IPS-15b (cell line): ENCODE results near the gene FBXO34.

Source experiments
- H3K27me3 ChIP-seq: one replicate; pipeline ENCODE4 v1.6.1; 2013; ENCODE audit warnings: low read length; ENCODE audit not compliant: control insufficient read depth, insufficient read depth
- H3K36me3 ChIP-seq: one replicate; pipeline ENCODE4 v1.6.1; 2013; ENCODE audit warnings: low read length; ENCODE audit not compliant: control insufficient read depth, insufficient read depth
- H3K4me1 ChIP-seq: one replicate; pipeline ENCODE4 v1.6.1; 2013; ENCODE audit warnings: mild to moderate bottlenecking, low read length; ENCODE audit not compliant: control insufficient read depth, insufficient read depth
- H3K4me3 ChIP-seq: one replicate; pipeline ENCODE4 v1.5.1; 2013; ENCODE audit warnings: low read depth, low read length
- H3K9ac ChIP-seq: one replicate; pipeline ENCODE4 v1.6.1; 2013; ENCODE audit warnings: low read depth, mild to moderate bottlenecking, low read length
- H3K9me3 ChIP-seq: one replicate; pipeline ENCODE4 v1.6.1; 2013; ENCODE audit warnings: mild to moderate bottlenecking, low read length; ENCODE audit not compliant: control insufficient read depth, insufficient read depth

The FBXO34 gene

GRCh38 chr14:55245657-55246268 lies 25.5 kb upstream of the FBXO34 start:
- no peaks in the 10 kb centered on the region for H3K36me3 ChIP-seq

GRCh38 chr14:55248411-55248810 lies 22.8 kb upstream of the FBXO34 start:
- no peaks in the 10 kb centered on the region for H3K4me1 ChIP-seq
- no peak overlapping the region for H3K9ac ChIP-seq
- H3K27me3 ChIP-seq = no peaks in the 10 kb centered on the region
- H3K4me3 ChIP-seq = no peak overlapping the region
- H3K36me3 ChIP-seq = no peaks in the 10 kb centered on the region
- no peaks in the 10 kb centered on the region for H3K9me3 ChIP-seq

More at GRCh38 chr14:55245657-55246268, 25.5 kb upstream of the FBXO34 start:
- peaks cover 12% of the 10 kb centered on the region for H3K27me3 ChIP-seq
- no peaks in the 10 kb centered on the region for H3K4me1 ChIP-seq
- no peaks in the 10 kb centered on the region for H3K9me3 ChIP-seq
- H3K9ac ChIP-seq = no peak overlapping the region
- no peak overlapping the region for H3K4me3 ChIP-seq

- H3K9ac ChIP-seq = no peak overlapping the region
- no peaks in the 10 kb centered on the region for H3K36me3 ChIP-seq
- H3K27me3 ChIP-seq = no peaks in the 10 kb centered on the region
- H3K9me3 ChIP-seq = no peaks in the 10 kb centered on the region
- H3K4me3 ChIP-seq = no peak overlapping the region
- H3K4me1 ChIP-seq = no peaks in the 10 kb centered on the region
Measured at GRCh38 chr14:55249423-55249822, 21.8 kb upstream of the FBXO34 start.

GRCh38 chr14:55253276-55253675 lies 17.9 kb upstream of the FBXO34 start:
- Histone ChIP-seq H3K9me3 (no peaks in the 10 kb centered on the region), H3K4me3 (no peak overlapping the region), H3K4me1 (no peaks in the 10 kb centered on the region), H3K27me3 (peaks cover 2% of the 10 kb centered on the region), H3K36me3 (no peaks in the 10 kb centered on the region), H3K9ac (no peak overlapping the region)

GRCh38 chr14:55254581-55254980 lies 16.6 kb upstream of the FBXO34 start:
- H3K27me3 ChIP-seq = peaks cover 2% of the 10 kb centered on the region
- no peaks in the 10 kb centered on the region for H3K4me1 ChIP-seq
- no peak overlapping the region for H3K4me3 ChIP-seq
- H3K36me3 ChIP-seq = no peaks in the 10 kb centered on the region
- no peak overlapping the region for H3K9ac ChIP-seq
- no peaks in the 10 kb centered on the region for H3K9me3 ChIP-seq

- Histone ChIP-seq H3K9me3 (no peaks in the 10 kb centered on the region), H3K4me3 (no peak overlapping the region), H3K27me3 (peaks cover 2% of the 10 kb centered on the region), H3K36me3 (no peaks in the 10 kb centered on the region), H3K4me1 (no peaks in the 10 kb centered on the region), H3K9ac (no peak overlapping the region)
Measured at GRCh38 chr14:55255979-55256378, 15.2 kb upstream of the FBXO34 start.

GRCh38 chr14:55256586-55256985 lies 14.6 kb upstream of the FBXO34 start:
- no peak overlapping the region for H3K4me3 ChIP-seq
- H3K4me1 ChIP-seq = no peaks in the 10 kb centered on the region
- H3K9ac ChIP-seq = no peak overlapping the region
- no peaks in the 10 kb centered on the region for H3K9me3 ChIP-seq
- no peaks in the 10 kb centered on the region for H3K36me3 ChIP-seq
- H3K27me3 ChIP-seq = peaks cover 2% of the 10 kb centered on the region

- no peaks in the 10 kb centered on the region for H3K36me3 ChIP-seq
- no peak overlapping the region for H3K9ac ChIP-seq
- H3K4me1 ChIP-seq = no peaks in the 10 kb centered on the region
- H3K27me3 ChIP-seq = no peaks in the 10 kb centered on the region
- no peak overlapping the region for H3K4me3 ChIP-seq
- no peaks in the 10 kb centered on the region for H3K9me3 ChIP-seq
Measured at GRCh38 chr14:55265197-55265596, 6.0 kb upstream of the FBXO34 start.

GRCh38 chr14:55267820-55268219 lies 3.4 kb upstream of the FBXO34 start:
- no peak overlapping the region for H3K4me3 ChIP-seq
- no peaks in the 10 kb centered on the region for H3K27me3 ChIP-seq
- no peak overlapping the region for H3K9ac ChIP-seq
- no peaks in the 10 kb centered on the region for H3K36me3 ChIP-seq
- no peaks in the 10 kb centered on the region for H3K9me3 ChIP-seq
- peaks cover 3% of the 10 kb centered on the region for H3K4me1 ChIP-seq

- no peaks in the 10 kb centered on the region for H3K27me3 ChIP-seq
- peak overlapping the region; percentile 87 for H3K9ac ChIP-seq
- H3K36me3 ChIP-seq = no peaks in the 10 kb centered on the region
- H3K9me3 ChIP-seq = no peaks in the 10 kb centered on the region
- peaks cover 3% of the 10 kb centered on the region for H3K4me1 ChIP-seq
- peak overlapping the region; percentile 95 for H3K4me3 ChIP-seq
Measured at GRCh38 chr14:55271572-55272298, 514 bp downstream of the FBXO34 start.

- Histone ChIP-seq H3K36me3 (no peaks in the 10 kb centered on the region), H3K4me1 (peaks cover 3% of the 10 kb centered on the region), H3K4me3 (peak overlapping the region; percentile 95), H3K9me3 (no peaks in the 10 kb centered on the region), H3K9ac (no peak overlapping the region), H3K27me3 (no peaks in the 10 kb centered on the region)
Measured at GRCh38 chr14:55272387-55272786, 1.2 kb downstream of the FBXO34 start.

- Histone ChIP-seq H3K4me1 (peaks cover 3% of the 10 kb centered on the region), H3K9me3 (no peaks in the 10 kb centered on the region), H3K27me3 (no peaks in the 10 kb centered on the region), H3K36me3 (no peaks in the 10 kb centered on the region), H3K4me3 (no peak overlapping the region), H3K9ac (no peak overlapping the region)
Measured at GRCh38 chr14:55272922-55273321, 1.7 kb downstream of the FBXO34 start.
